HEK293T (cell line): ENCODE measurements around the gene FRMPD2.
A peak's percentile ranks its signal among the peaks of the same experiment; 100 is the strongest.

Source experiments
- CTCF ChIA-PET: fragments of 350-600 bp; formaldehyde crosslinking; extraction: SDS; loops from one replicate; lab custom pipeline; 2021; ENCODE audit warnings: antibody characterized with exemption, inconsistent platforms; lab: Yijun Ruan, JAX
- POLR2A ChIA-PET: fragments of 350-600 bp; formaldehyde crosslinking; extraction: SDS; loops from one replicate; lab custom pipeline; 2020; ENCODE audit warnings: antibody characterized with exemption, inconsistent platforms; lab: Yijun Ruan, JAX
- DNase-seq: peaks from one replicate; pipeline ENCODE4 v3.0.0; 2012; ENCODE audit warnings: mixed read lengths; ENCODE audit errors: extremely low spot score
- ARNT ChIP-seq: fragments of 450-650 bp; IDR thresholded peaks from 2 replicates; pipeline ENCODE4 v1.6.1; 2017; ENCODE audit warnings: mild to moderate bottlenecking
- BHLHE40 ChIP-seq: fragments of 450-650 bp; IDR thresholded peaks from 2 replicates; pipeline ENCODE4 v1.6.1; 2016; ENCODE audit warnings: mild to moderate bottlenecking, moderate library complexity, borderline replicate concordance
- CTBP1 ChIP-seq: fragments of 450-650 bp; IDR thresholded peaks from 2 replicates; pipeline ENCODE4 v1.6.1; 2016; ENCODE audit warnings: borderline replicate concordance
- ELF4 ChIP-seq: fragments of 450-650 bp; IDR thresholded peaks from 2 replicates; pipeline ENCODE4 v1.6.1; 2017; ENCODE audit warnings: antibody characterized with exemption
- FOXA1 ChIP-seq: fragments of 450-650 bp; IDR thresholded peaks from 2 replicates; pipeline ENCODE4 v1.6.1; 2016; ENCODE audit warnings: mild to moderate bottlenecking
- FOXK2 ChIP-seq: fragments of 450-650 bp; IDR thresholded peaks from 2 replicates; pipeline ENCODE4 v1.6.1; 2016; ENCODE audit warnings: mild to moderate bottlenecking
- FOXM1 ChIP-seq: fragments of 450-650 bp; IDR thresholded peaks from 2 replicates; pipeline ENCODE4 v1.6.1; 2017; ENCODE audit warnings: mild to moderate bottlenecking, borderline replicate concordance
- HDGF ChIP-seq: fragments of 450-650 bp; IDR thresholded peaks from 2 replicates; pipeline ENCODE4 v1.6.1; 2017; ENCODE audit warnings: antibody characterized with exemption, borderline replicate concordance
- L3MBTL2 ChIP-seq: fragments of 450-650 bp; conservative IDR thresholded peaks from 2 replicates; pipeline ENCODE4 v1.6.1; 2016; ENCODE audit warnings: mild to moderate bottlenecking
- LEF1 ChIP-seq: fragments of 450-650 bp; IDR thresholded peaks from 2 replicates; pipeline ENCODE4 v1.6.1; 2017; ENCODE audit warnings: mild to moderate bottlenecking, borderline replicate concordance
- NFRKB ChIP-seq: fragments of 450-650 bp; IDR thresholded peaks from 2 replicates; pipeline ENCODE4 v1.6.1; 2016; ENCODE audit warnings: mild to moderate bottlenecking, moderate library complexity
- SP1 ChIP-seq: fragments of 450-650 bp; IDR thresholded peaks from 2 replicates; pipeline ENCODE4 v1.6.1; 2017
- SUZ12 ChIP-seq: fragments of 450-650 bp; IDR thresholded peaks from 2 replicates; pipeline ENCODE4 v1.6.1; 2016; ENCODE audit warnings: mild to moderate bottlenecking
- TARDBP ChIP-seq: fragments of 450-650 bp; IDR thresholded peaks from 2 replicates; pipeline ENCODE4 v1.6.1; 2016
- ZNF384 ChIP-seq: fragments of 450-650 bp; IDR thresholded peaks from 2 replicates; pipeline ENCODE4 v1.6.1; 2016
- TF ChIP-seq, protein P1 (sequence below): fragments of 450-650 bp; IDR thresholded peaks from 2 replicates; pipeline ENCODE4 v1.6.1; 2016

FRMPD2 gene

DNA sequence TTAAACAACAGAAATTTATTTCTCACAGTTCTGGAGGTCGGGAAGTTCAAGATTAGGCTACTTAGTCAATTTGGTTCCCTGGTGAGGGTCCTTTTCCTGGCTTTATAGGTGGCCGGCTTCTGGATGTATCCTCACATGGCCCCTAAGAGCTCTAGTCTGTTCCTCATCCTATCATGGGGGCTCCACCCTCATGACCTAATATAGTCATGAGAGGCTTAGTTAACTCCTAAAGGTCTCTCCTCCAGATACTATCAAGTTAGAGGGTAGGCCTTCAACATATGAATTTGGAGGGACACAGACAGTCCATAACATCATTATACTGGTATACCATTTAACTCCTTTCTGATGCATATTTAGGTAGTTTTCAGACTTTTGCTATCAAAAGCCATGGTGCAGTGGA lies 39.6 kb upstream of the FRMPD2 start:
- ChIA-PET POLR2A (no interaction called here), CTCF (no interaction called here)
- DNase-seq: no peak
- TF ChIP-seq BHLHE40: no peak
- TF ChIP-seq CTBP1: no peak
- TF ChIP-seq FOXK2: no peak
- TF ChIP-seq L3MBTL2: no peak
- TF ChIP-seq HDGF: no peak
- TF ChIP-seq ELF4: no peak
- no peak for TF ChIP-seq TARDBP
- TF ChIP-seq FOXA1: no peak
- TF ChIP-seq FOXM1: no peak
- TF ChIP-seq SP1: no peak
- TF ChIP-seq NFRKB: no peak
- no peak for TF ChIP-seq SUZ12
- TF ChIP-seq, protein P1, sequence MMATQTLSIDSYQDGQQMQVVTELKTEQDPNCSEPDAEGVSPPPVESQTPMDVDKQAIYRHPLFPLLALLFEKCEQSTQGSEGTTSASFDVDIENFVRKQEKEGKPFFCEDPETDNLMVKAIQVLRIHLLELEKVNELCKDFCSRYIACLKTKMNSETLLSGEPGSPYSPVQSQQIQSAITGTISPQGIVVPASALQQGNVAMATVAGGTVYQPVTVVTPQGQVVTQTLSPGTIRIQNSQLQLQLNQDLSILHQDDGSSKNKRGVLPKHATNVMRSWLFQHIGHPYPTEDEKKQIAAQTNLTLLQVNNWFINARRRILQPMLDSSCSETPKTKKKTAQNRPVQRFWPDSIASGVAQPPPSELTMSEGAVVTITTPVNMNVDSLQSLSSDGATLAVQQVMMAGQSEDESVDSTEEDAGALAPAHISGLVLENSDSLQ: no peak
- no peak for TF ChIP-seq ARNT
- no peak for TF ChIP-seq LEF1
- TF ChIP-seq ZNF384: no peak

DNA sequence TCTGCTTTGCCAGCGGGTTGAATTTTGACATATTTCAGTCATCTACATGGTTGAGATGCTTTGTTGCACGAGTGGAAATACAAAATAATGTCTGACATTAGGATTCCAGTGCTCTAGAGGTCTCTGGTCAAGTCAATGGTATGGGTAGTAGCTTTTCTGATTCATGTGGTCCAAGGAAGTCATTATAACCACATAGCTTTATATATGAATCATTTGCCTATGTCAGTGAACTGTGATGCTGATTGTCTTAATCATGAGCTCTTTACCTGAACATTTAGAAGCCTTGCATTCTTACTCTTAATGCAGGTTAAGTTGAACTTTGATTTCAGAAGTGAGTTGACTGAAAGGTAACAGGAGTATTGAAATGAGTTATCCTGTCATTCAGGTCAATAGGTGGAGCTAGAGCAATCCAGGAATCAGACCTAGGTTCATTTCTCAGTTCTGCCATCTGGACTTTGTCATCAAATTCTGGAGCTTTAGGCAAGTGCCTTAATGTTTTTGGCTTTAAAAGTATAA lies 35.3 kb upstream of the FRMPD2 start:
- no peak for TF ChIP-seq SUZ12
- TF ChIP-seq FOXM1: no peak
- no peak for TF ChIP-seq L3MBTL2
- no peak for TF ChIP-seq ELF4
- TF ChIP-seq FOXK2: no peak
- TF ChIP-seq, protein P1: peak; percentile 49
- TF ChIP-seq SP1: no peak
- DNase-seq: no peak
- ChIA-PET POLR2A (no interaction called here), CTCF (interaction anchor here (0.6 to 1.4 kb wide), 6 partner anchors 9 to 1422 kb away, joined by 3 to 4 read pairs (median 3); no protein-coding TSS in a partner anchor)

DNA sequence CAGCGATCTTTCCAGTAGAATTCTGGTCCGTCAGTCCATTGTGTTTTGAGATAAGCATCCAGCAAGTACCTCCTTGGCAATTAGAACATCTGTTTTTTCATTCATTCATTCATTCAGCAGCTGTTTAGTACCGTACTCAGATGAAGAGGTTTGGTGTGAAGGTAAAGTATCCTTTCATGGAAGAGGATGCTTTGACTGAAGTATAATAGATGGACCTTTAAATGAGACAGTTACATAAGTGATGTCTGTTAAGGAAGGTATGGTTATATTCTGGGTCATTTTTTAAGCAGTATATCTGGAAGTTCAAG lies 33.2 kb upstream of the FRMPD2 start:
- ChIA-PET POLR2A (no interaction called here), CTCF (no interaction called here)
- DNase-seq: no peak
- TF ChIP-seq L3MBTL2 (no peak), FOXK2 (no peak), HDGF (no peak), CTBP1 (no peak), SP1 (no peak), FOXM1 (no peak), NFRKB (no peak), BHLHE40 (no peak)
- TF ChIP-seq, protein P1: no peak

DNA sequence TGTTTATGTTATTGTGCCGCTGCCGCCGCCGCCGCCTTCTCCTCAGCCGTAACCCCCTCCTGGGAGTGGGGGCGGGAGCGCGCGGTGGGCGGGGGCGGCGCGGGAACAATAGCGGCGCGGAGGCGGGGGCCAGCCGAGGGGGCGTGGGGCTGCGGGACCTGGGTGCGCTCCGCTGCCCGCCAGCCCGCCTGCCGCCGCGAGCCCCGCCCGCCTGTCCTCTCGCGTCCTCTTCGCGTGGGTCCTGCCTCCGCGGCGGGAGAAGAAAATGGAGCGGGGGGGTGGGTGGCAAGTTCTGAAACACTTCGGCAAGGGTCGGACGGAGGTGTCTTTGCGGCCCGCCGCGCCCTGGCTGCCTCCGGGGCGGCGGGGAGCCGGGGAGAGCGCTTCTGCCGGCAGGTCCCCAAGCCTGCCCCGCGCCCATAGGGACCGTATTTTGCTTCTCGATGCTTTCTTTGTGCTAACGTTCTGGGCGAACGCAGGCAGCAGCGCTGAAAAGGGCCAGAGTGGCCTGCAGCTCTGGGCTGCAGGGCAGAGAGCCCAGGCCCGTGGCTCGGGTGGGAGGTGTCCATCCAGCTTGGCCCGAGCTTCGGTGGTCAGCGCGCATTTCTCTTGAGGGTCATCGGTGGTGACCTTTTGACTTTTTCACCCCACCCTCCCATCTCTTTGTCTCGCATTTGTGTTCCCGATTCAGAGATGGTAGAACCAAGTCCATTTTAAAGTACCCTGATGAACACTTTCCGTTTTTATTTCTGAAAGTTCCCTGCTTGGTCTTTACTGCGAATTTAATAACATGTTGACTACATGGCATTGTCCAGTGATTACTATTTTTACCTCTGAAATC lies 32.6 kb upstream of the FRMPD2 start:
- ChIA-PET POLR2A (no interaction called here), CTCF (no interaction called here)
- TF ChIP-seq FOXM1 (no peak), SP1 (no peak), LEF1 (no peak), FOXK2 (no peak), BHLHE40 (no peak), CTBP1 (no peak), ARNT (no peak), ZNF384 (no peak), ELF4 (no peak), NFRKB (no peak), FOXA1 (no peak), SUZ12 (no peak), HDGF (no peak), TARDBP (no peak), L3MBTL2 (no peak)
- TF ChIP-seq, protein P1: no peak

DNA sequence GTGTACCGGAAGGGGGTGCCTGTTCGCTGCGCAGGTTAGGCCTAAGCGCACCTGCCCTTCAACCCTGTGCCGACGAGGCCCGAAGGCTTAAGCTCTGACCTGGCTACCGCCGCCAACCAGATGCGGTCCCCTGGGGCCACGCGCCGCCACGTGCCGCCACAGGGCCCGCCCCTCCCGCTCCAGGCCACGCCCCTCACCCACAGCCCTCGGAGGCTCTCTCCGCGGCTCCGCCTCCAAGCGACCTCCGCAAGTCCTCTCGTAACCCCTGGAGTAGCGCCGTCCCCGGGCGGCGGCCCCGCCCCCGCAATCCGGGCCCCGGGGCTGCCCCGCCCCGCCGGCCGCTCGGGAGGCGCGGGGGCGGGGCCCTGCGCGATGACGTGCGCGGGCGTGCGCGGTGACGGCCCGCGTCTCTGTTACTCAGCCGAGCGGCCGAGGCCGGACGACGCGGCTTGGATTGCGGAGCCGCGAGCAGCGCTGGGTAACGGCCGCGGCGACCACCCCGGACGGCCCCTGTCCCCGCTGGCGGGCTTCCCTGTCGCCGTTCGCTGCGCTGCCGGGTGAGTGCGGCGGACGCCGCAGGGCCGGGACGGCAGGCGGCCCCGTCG lies 31.9 kb upstream of the FRMPD2 start, which contains the start of gene MAPK8:
TSS of gene MAPK8 (plus strand) at position 413 of the 605 bp plus-strand sequence. CDS start 94,984 bp downstream, outside the sequence.
- ChIA-PET CTCF (no interaction called here), POLR2A (no interaction called here)
- peak; percentile 97 for DNase-seq
- TF ChIP-seq ZNF384 (no peak), L3MBTL2 (peak; percentile 94)

More for the DNA sequence above, 32.6 kb upstream of the FRMPD2 start:
- DNase-seq: peak; percentile 68

DNA sequence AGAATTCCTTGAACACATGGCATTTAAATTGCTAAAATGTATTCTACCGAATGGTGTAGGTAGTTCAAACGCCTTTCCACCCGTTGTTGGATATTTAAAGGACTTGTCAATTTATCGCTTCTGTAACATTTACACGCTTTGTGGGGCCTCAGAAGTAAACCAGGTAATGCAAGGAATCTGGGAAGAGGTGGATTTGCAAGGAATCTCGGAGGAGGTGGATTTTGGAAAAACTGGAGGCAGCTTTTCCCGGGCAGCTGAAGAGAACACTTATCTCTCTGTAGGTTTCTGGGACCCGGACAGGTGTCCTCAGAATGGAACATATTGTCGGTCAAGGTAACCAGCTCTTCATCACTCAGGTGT lies 31.4 kb upstream of the FRMPD2 start:
- TF ChIP-seq L3MBTL2 (no peak), BHLHE40 (no peak), NFRKB (no peak), ZNF384 (no peak), SP1 (no peak), CTBP1 (no peak), FOXM1 (no peak), SUZ12 (no peak), FOXA1 (no peak)
- TF ChIP-seq, protein P1: no peak
- ChIA-PET CTCF (no interaction called here), POLR2A (no interaction called here)
- DNase-seq: no peak
